ENCODE data around the gene LHFPL3.

DNA sequence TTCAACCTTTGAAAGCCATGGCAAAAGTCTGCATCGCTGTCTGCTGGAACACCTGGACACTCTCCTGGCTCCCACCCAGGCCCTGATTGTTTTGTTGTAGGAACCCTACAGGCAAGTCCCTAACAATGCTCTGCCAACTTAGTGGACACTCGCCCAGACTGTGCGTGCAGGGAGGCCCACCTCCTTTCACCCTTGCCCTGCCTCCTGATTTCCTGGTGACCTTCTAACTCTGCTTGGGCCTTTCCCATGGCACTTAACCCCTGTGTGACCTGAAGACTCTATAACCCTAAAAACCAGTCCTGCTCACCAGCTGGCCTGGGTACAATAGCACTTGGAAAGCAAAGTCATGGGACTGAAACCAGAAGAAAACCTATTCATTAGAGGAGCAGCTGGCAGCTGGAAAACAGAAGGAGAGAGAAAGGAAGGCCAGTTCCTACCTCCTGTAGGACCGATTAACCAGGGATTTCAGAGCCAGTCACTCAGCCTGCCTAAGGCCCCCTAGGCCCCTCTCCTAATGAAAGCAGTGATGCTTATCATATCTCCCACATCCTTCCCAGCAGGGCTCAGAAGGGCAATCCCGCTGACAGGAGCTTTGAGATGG, 602.9 kb downstream of the LHFPL3 start:
- TF ChIP-seq CTCF (IDR thresholded peaks at IDR 0.05; ENCODE audit: low read length) (no peak), EZH2 (optimal IDR thresholded peaks at IDR 0.05; ENCODE audit: low read depth, low read length) (no peak)
